BE2C (cell line): Measurements from ENCODE around the gene SMTNL1.

Experiments
- DNase-seq: peaks from one replicate; pipeline ENCODE4 v3.0.0-alpha.2; 2020
- H3K27me3 ChIP-seq: fragments of 250-450 bp; sonication (Bioruptor Pico); 2 replicates; pipeline ENCODE4 v1.5.1; 2020; ENCODE audit warnings: mild to moderate bottlenecking
- H3K36me3 ChIP-seq: fragments of 250-450 bp; sonication (Bioruptor Pico); 2 replicates; pipeline ENCODE4 v1.5.1; 2020; ENCODE audit warnings: mild to moderate bottlenecking
- H3K4me1 ChIP-seq: fragments of 250-450 bp; sonication (Bioruptor Pico); 2 replicates; pipeline ENCODE4 v1.5.1; 2020
- H3K4me3 ChIP-seq: 2 replicates; pipeline ENCODE4 v1.5.1; 2011; ENCODE audit warnings: low read depth, low read length
- H3K9me3 ChIP-seq: fragments of 250-450 bp; sonication (Bioruptor Pico); 2 replicates; pipeline ENCODE4 v1.5.1; 2020
- CTCF ChIP-seq: IDR thresholded peaks from 2 replicates; pipeline ENCODE4 v1.5.1; 2012; ENCODE audit warnings: mild to moderate bottlenecking, low read depth, low read length

SMTNL1 gene

DNA sequence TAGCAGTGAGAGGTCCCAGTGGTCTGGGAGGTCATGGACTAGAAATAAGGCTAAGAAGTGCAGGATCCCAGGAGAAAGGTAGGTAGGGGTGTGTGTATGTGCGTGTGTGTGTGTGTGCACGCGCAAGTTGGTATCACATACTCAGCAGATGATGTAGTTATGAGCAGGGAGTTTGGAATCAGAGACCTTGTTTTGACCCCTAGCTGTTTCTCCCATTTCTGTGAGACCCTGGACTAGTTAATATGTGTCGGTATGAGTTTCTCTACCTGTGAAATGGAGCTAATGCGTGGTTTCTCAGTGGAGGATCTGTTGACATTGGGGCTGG lies 61.4 kb downstream of the SMTNL1 start:
- Histone ChIP-seq H3K4me3 (no peak overlapping the region), H3K27me3 (no peaks in the 10 kb centered on the region)

GRCh38 chr11:57599381-57599780 lies 62.0 kb downstream of the SMTNL1 start:
- no peaks in the 10 kb centered on the region for H3K9me3 ChIP-seq
- no peak for DNase-seq
- TF ChIP-seq CTCF = no peak
- H3K4me3 ChIP-seq = no peak overlapping the region
- H3K27me3 ChIP-seq = no peaks in the 10 kb centered on the region
- no peaks in the 10 kb centered on the region for H3K36me3 ChIP-seq
- H3K4me1 ChIP-seq = no peaks in the 10 kb centered on the region

More for the DNA sequence above, 61.4 kb downstream of the SMTNL1 start:
- no peak for TF ChIP-seq CTCF
- no peak for DNase-seq
- Histone ChIP-seq H3K9me3 (no peaks in the 10 kb centered on the region), H3K4me1 (no peaks in the 10 kb centered on the region), H3K36me3 (no peaks in the 10 kb centered on the region)
